WTC11 (cell line): ENCODE results near the gene YOD1. TPM values are rescaled to one million over a fixed set of nuclear protein-coding genes. Genes with fewer than 3 reads are reported as not detected.

Experiments
- ATAC-seq: fragments of 200-7000 bp; cut with Tn5 transposase; 2 replicates; pipeline ENCODE4 v1.10.0; 2021; ENCODE audit warnings: mild to moderate bottlenecking, moderate library complexity
- CTCF ChIA-PET: fragments of 300-600 bp; sonication (Branson Sonifier 250); formaldehyde crosslinking; loops from one replicate; lab custom pipeline; 2021; ENCODE audit warnings: antibody characterized with exemption; lab: Charles Lee
- POLR2A ChIA-PET: fragments of 350-600 bp; sonication (Branson Sonifier 250); formaldehyde crosslinking; loops from one replicate; lab custom pipeline; 2021; ENCODE audit warnings: antibody characterized with exemption; lab: Charles Lee
- DNase-seq: peaks from one replicate; pipeline ENCODE4 v3.0.0; 2021; ENCODE audit warnings: low spot score
- H3K27ac Mint-ChIP-seq: 2 replicates; pipeline ENCODE4 v1.8.0; 2021; ENCODE audit warnings: mixed read lengths
- H3K27me3 Mint-ChIP-seq: 2 replicates; pipeline ENCODE4 v1.8.0; 2021; ENCODE audit warnings: low read depth, mild to moderate bottlenecking, moderate library complexity, mixed read lengths
- H3K36me3 Mint-ChIP-seq: 2 replicates; pipeline ENCODE4 v1.8.0; 2021; ENCODE audit warnings: mixed read lengths
- H3K4me1 Mint-ChIP-seq: 2 replicates; pipeline ENCODE4 v1.8.0; 2022; ENCODE audit warnings: mixed read lengths
- H3K4me3 Mint-ChIP-seq: 2 replicates; pipeline ENCODE4 v1.8.0; 2021; ENCODE audit warnings: mild to moderate bottlenecking, moderate library complexity, mixed read lengths
- H3K9me3 Mint-ChIP-seq: 2 replicates; pipeline ENCODE4 v1.8.0; 2021; ENCODE audit warnings: mixed read lengths
- ATF2 ChIP-seq: sonication (generic); formaldehyde crosslinking; IDR thresholded peaks from 2 replicates; pipeline ENCODE4 v1.8.1; 2022; ENCODE audit warnings: low read depth, missing genetic modification reagents, borderline replicate concordance
- CREB1 ChIP-seq: sonication (generic); formaldehyde crosslinking; IDR thresholded peaks from 2 replicates; pipeline ENCODE4 v1.8.0; 2023; ENCODE audit warnings: mild to moderate bottlenecking, missing genetic modification reagents
- ELF4 ChIP-seq: sonication (generic); formaldehyde crosslinking; IDR thresholded peaks from 2 replicates; pipeline ENCODE4 v1.8.1; 2022; ENCODE audit warnings: low read depth, mild to moderate bottlenecking, moderate library complexity, missing genetic modification reagents
- FOXK1 ChIP-seq: sonication (generic); formaldehyde crosslinking; IDR thresholded peaks from 2 replicates; pipeline ENCODE4 v1.8.0; 2022; ENCODE audit warnings: mild to moderate bottlenecking, moderate library complexity, missing genetic modification reagents
- FOXP1 ChIP-seq: sonication (generic); formaldehyde crosslinking; IDR thresholded peaks from 2 replicates; pipeline ENCODE4 v1.8.0; 2022; ENCODE audit warnings: missing genetic modification reagents, mild to moderate bottlenecking, moderate library complexity, borderline replicate concordance
- HMGA2 ChIP-seq: fragments of 250-450 bp; sonication (Bioruptor Pico); IDR thresholded peaks from 2 replicates; pipeline ENCODE4 v1.4.0; 2021; ENCODE audit warnings: mild to moderate bottlenecking, moderate library complexity
- MYBL2 ChIP-seq: sonication (generic); formaldehyde crosslinking; IDR thresholded peaks from 2 replicates; pipeline ENCODE4 v1.8.1; 2023; ENCODE audit warnings: mild to moderate bottlenecking, moderate library complexity, missing genetic modification reagents
- NFE2L1 ChIP-seq: sonication (generic); formaldehyde crosslinking; IDR thresholded peaks from 2 replicates; pipeline ENCODE4 v1.8.1; 2023; ENCODE audit warnings: missing genetic modification reagents
- RELA ChIP-seq: sonication (generic); formaldehyde crosslinking; IDR thresholded peaks from 2 replicates; pipeline ENCODE4 v1.8.1; 2022; ENCODE audit warnings: missing genetic modification reagents, mild to moderate bottlenecking, borderline replicate concordance
- STAT6 ChIP-seq: sonication (generic); formaldehyde crosslinking; conservative IDR thresholded peaks from 2 replicates; pipeline ENCODE4 v1.8.1; 2023; ENCODE audit warnings: mild to moderate bottlenecking, low read depth, missing genetic modification reagents, moderate library complexity
- ZNF317 ChIP-seq: sonication (generic); formaldehyde crosslinking; IDR thresholded peaks from 2 replicates; pipeline ENCODE4 v1.8.1; 2023; ENCODE audit warnings: low read depth, mild to moderate bottlenecking, moderate library complexity, missing genetic modification reagents, borderline replicate concordance
- ZNF396 ChIP-seq: fragments of 250-450 bp; sonication (Bioruptor Pico); IDR thresholded peaks from 2 replicates; pipeline ENCODE4 v1.8.0; 2021; ENCODE audit warnings: mild to moderate bottlenecking, moderate library complexity, borderline replicate concordance
- ZNF423 ChIP-seq: fragments of 250-450 bp; sonication (Bioruptor Pico); IDR thresholded peaks from 2 replicates; pipeline ENCODE4 v2.1.2; 2022; ENCODE audit warnings: mild to moderate bottlenecking, moderate library complexity
- ZNF671 ChIP-seq: fragments of 250-450 bp; sonication (Bioruptor Pico); IDR thresholded peaks from 2 replicates; pipeline ENCODE4 v1.8.0; 2021; ENCODE audit warnings: mild to moderate bottlenecking
- total RNA-seq: library from RNA; stranded (reverse); gene quantifications from 3 replicates; pipeline ENCODE4 v1.2.3, GENCODE V29; 2021
- TF ChIP-seq, protein P1 (sequence below): sonication (generic); formaldehyde crosslinking; IDR thresholded peaks from 2 replicates; pipeline ENCODE4 v1.8.1; 2022; ENCODE audit warnings: missing genetic modification reagents, borderline replicate concordance
- TF ChIP-seq, protein P2 (sequence below): sonication (generic); formaldehyde crosslinking; IDR thresholded peaks from 2 replicates; pipeline ENCODE4 v1.8.0; 2023; ENCODE audit warnings: missing genetic modification reagents, mild to moderate bottlenecking, borderline replicate concordance
- TF ChIP-seq, protein P3 (sequence below): sonication (generic); formaldehyde crosslinking; IDR thresholded peaks from 2 replicates; pipeline ENCODE4 v1.8.1; 2023; ENCODE audit warnings: mild to moderate bottlenecking, missing genetic modification reagents, moderate library complexity

The YOD1 gene
- total RNA-seq, 1 experiment from 2014 or later = 12.0 TPM

DNA sequence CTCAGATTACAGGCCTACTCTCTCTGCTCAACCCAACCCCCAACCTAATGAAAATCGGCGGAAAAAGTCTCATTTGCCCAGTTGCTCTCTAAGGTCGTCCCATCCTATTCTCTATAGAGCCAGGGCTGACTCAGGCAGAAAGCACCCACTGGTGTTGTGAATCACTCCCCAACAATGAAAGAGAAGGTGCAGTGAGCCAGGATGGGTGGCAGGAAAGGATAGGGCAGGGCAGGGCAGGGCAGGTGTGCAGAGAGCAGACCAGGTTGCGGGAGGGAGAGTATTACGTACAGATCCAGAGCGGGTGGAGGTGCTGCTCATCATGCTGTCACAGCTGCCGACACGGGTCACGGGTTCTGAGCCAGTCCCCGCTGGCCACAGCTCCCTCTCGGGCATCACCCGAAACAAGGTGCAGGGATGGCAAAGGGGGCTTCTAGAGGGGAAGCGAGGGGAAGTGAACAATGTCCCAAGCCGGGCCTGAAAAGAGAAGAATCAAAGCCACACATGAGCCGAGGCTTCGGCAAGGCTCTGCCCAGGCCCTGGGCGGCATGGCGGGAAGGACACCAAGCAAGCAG is 23.7 kb downstream of the YOD1 start (continued):
- TF ChIP-seq STAT6 (CRISPR knock-in tag) = no peak
- TF ChIP-seq ZNF396 = no peak
- TF ChIP-seq, protein P1, sequence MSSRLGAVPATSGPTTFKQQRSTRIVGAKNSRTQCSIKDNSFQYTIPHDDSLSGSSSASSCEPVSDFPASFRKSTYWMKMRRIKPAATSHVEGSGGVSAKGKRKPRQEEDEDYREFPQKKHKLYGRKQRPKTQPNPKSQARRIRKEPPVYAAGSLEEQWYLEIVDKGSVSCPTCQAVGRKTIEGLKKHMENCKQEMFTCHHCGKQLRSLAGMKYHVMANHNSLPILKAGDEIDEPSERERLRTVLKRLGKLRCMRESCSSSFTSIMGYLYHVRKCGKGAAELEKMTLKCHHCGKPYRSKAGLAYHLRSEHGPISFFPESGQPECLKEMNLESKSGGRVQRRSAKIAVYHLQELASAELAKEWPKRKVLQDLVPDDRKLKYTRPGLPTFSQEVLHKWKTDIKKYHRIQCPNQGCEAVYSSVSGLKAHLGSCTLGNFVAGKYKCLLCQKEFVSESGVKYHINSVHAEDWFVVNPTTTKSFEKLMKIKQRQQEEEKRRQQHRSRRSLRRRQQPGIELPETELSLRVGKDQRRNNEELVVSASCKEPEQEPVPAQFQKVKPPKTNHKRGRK (CRISPR knock-in tag) = no peak
- TF ChIP-seq, protein P2, sequence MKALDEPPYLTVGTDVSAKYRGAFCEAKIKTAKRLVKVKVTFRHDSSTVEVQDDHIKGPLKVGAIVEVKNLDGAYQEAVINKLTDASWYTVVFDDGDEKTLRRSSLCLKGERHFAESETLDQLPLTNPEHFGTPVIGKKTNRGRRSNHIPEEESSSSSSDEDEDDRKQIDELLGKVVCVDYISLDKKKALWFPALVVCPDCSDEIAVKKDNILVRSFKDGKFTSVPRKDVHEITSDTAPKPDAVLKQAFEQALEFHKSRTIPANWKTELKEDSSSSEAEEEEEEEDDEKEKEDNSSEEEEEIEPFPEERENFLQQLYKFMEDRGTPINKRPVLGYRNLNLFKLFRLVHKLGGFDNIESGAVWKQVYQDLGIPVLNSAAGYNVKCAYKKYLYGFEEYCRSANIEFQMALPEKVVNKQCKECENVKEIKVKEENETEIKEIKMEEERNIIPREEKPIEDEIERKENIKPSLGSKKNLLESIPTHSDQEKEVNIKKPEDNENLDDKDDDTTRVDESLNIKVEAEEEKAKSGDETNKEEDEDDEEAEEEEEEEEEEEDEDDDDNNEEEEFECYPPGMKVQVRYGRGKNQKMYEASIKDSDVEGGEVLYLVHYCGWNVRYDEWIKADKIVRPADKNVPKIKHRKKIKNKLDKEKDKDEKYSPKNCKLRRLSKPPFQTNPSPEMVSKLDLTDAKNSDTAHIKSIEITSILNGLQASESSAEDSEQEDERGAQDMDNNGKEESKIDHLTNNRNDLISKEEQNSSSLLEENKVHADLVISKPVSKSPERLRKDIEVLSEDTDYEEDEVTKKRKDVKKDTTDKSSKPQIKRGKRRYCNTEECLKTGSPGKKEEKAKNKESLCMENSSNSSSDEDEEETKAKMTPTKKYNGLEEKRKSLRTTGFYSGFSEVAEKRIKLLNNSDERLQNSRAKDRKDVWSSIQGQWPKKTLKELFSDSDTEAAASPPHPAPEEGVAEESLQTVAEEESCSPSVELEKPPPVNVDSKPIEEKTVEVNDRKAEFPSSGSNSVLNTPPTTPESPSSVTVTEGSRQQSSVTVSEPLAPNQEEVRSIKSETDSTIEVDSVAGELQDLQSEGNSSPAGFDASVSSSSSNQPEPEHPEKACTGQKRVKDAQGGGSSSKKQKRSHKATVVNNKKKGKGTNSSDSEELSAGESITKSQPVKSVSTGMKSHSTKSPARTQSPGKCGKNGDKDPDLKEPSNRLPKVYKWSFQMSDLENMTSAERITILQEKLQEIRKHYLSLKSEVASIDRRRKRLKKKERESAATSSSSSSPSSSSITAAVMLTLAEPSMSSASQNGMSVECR = no peak
- no peak for TF ChIP-seq ELF4 (CRISPR knock-in tag)

- Mint-ChIP-seq H3K4me1 (peaks cover 36% of the 10 kb centered on the region), H3K4me3 (no peak overlapping the region), H3K9me3 (no peaks in the 10 kb centered on the region), H3K27me3 (no peaks in the 10 kb centered on the region), H3K36me3 (no peaks in the 10 kb centered on the region; the same call in 1 of the 2 replicates), H3K27ac (no peak overlapping the region)
- ChIA-PET CTCF (no interaction called here), POLR2A (no interaction called here)
- TF ChIP-seq ZNF671 (no peak), RELA (CRISPR knock-in tag) (no peak), ZNF317 (no peak), HMGA2 (CRISPR knock-in tag) (no peak), NFE2L1 (CRISPR knock-in tag) (no peak), FOXP1 (CRISPR knock-in tag) (no peak), MYBL2 (CRISPR knock-in tag) (no peak), CREB1 (CRISPR knock-in tag) (no peak), FOXK1 (no peak), ATF2 (CRISPR knock-in tag) (no peak), STAT6 (CRISPR knock-in tag) (no peak), ZNF423 (CRISPR knock-in tag) (no peak)
- TF ChIP-seq, protein P3, sequence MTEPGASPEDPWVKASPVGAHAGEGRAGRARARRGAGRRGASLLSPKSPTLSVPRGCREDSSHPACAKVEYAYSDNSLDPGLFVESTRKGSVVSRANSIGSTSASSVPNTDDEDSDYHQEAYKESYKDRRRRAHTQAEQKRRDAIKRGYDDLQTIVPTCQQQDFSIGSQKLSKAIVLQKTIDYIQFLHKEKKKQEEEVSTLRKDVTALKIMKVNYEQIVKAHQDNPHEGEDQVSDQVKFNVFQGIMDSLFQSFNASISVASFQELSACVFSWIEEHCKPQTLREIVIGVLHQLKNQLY (CRISPR knock-in tag) = no peak
- ATAC-seq (no peak), DNase-seq (no peak)
These were observed 24.9 kb downstream of the YOD1 start for GRCh38 chr1:207026104-207026534.
